Naive thymus-derived CD8-positive, alpha-beta T cell (primary cell): ENCODE results near the gene S100A1. TPM values are rescaled to one million over a fixed set of nuclear protein-coding genes. Genes with fewer than 3 reads are reported as not detected.

ENCODE experiments used
- ATAC-seq, 2 donors: fragments of 150-1000 bp; cut with Tn5 transposase in 1 of 2; sonication (Bioruptor Pico), chemical (Tn5 transposase) in 1 of 2; 1 replicate in 1 of 2; 2 replicates in 1 of 2; pipeline ENCODE4 v1.10.0; 2021; ENCODE audit warnings: mild to moderate bottlenecking in 2 of 2, moderate library complexity in 2 of 2
- POLR2A ChIA-PET: fragments of 350-600 bp; sonication (Branson Sonifier 250); formaldehyde crosslinking; loops from one replicate; lab custom pipeline; 2021; ENCODE audit warnings: antibody characterized with exemption; lab: Charles Lee
- DNase-seq, 10 donors: peaks; one replicate each; pipeline versions ENCODE4 v3.0.0 to v3.0.0-alpha.2; 2020 to 2022
- H3K27ac Mint-ChIP-seq, 10 donors: one replicate each; pipeline ENCODE4 v1.8.0; 2020 to 2022; ENCODE audit warnings: mild to moderate bottlenecking in 10 of 10, mixed read lengths in 10 of 10, moderate library complexity in 4 of 10, inconsistent platforms in 1 of 10
- H3K27me3 Mint-ChIP-seq, 5 donors: one replicate each; pipeline ENCODE4 v1.8.0; 2021 to 2022; ENCODE audit warnings: mixed read lengths in 5 of 5
- H3K36me3 Mint-ChIP-seq, 3 donors: one replicate each; pipeline ENCODE4 v1.8.0; 2020 to 2022; ENCODE audit warnings: mixed read lengths in 3 of 3, mild to moderate bottlenecking in 2 of 3, inconsistent platforms in 1 of 3
- H3K4me1 Mint-ChIP-seq, 4 donors: one replicate each; pipeline ENCODE4 v1.8.0; 2021 to 2022; ENCODE audit warnings: mixed read lengths in 4 of 4
- H3K4me3 Mint-ChIP-seq, 10 donors: one replicate each; pipeline ENCODE4 v1.8.0; 2020 to 2022; ENCODE audit warnings: mild to moderate bottlenecking in 10 of 10, mixed read lengths in 10 of 10, moderate library complexity in 6 of 10, inconsistent platforms in 1 of 10
- H3K9me3 Mint-ChIP-seq, 9 donors: one replicate each; pipeline ENCODE4 v1.8.0; 2020 to 2022; ENCODE audit warnings: mixed read lengths in 9 of 9, mild to moderate bottlenecking in 3 of 9, inconsistent platforms in 1 of 9, moderate library complexity in 1 of 9
- polyA plus RNA-seq, 3 donors: library from polyadenylated mRNA; unstranded; fragments of 300-500 nt; fragmentation: Illumina TruSeq; gene quantifications; one replicate each; pipeline ENCODE4 v1.2.3, GENCODE V29; 2021
- total RNA-seq, 8 experiments: library from RNA in 2 of 8; stranded (reverse) in 2 of 8; gene quantifications; one replicate each; pipeline ENCODE4 v1.2.3 and lab custom pipeline; 2021 to 2026

Gene S100A1
- total and polyA plus RNA-seq, 5 experiments from 2014 or later, result not detected

GRCh38 chr1:153649863-153650235, 21.6 kb downstream of the S100A1 start:
- Mint-ChIP-seq H3K4me3 (peak overlapping the region; percentile 61 to 91 (median 83)), H3K27me3 (no peaks in the 10 kb centered on the region), H3K27ac (peak overlapping the region; percentile 71 to 97 (median 94)), H3K9me3 (no peaks in the 10 kb centered on the region), H3K4me1 (peaks cover 32 to 58% (median 55%) of the 10 kb centered on the region in 4 donors), H3K36me3 (peaks cover 8 to 26% (median 13%) of the 10 kb centered on the region in 3 donors)
- no peak for DNase-seq
- peak; percentile 42 to 45 for ATAC-seq
- POLR2A ChIA-PET, result interaction anchor here (0.7 to 10.4 kb wide), 8 partner anchors 9 to 114 kb away, joined by 3 to 85 read pairs (median 10); partner anchors contain the start of genes CHTOP, ILF2, INTS3 and NPR1

GRCh38 chr1:153651771-153652170, 23.5 kb downstream of the S100A1 start:
- no peak overlapping the region for H3K27ac Mint-ChIP-seq
- DNase-seq (no peak), ATAC-seq (no peak)
- H3K36me3 Mint-ChIP-seq, result peaks cover 0 to 7% (median 1%) of the 10 kb centered on the region in 3 donors
- peaks cover 22 to 42% (median 37%) of the 10 kb centered on the region in 4 donors for H3K4me1 Mint-ChIP-seq
- no peaks in the 10 kb centered on the region for H3K9me3 Mint-ChIP-seq
- POLR2A ChIA-PET, result interaction anchor here (0.7 to 10.4 kb wide), 6 partner anchors 8 to 20 kb away, joined by 3 to 85 read pairs (median 4); partner anchors contain the start of genes CHTOP and ILF2
- H3K4me3 Mint-ChIP-seq, result no peak overlapping the region
- no peaks in the 10 kb centered on the region for H3K27me3 Mint-ChIP-seq

- POLR2A ChIA-PET, result interaction anchor here (0.7 to 10.4 kb wide), 5 partner anchors 9 to 1604 kb away, joined by 3 to 85 read pairs (median 3); partner anchors contain the start of genes CHTOP and ILF2
These were observed 24.7 kb downstream of the S100A1 start for GRCh38 chr1:153652805-153653500.

GRCh38 chr1:153655333-153655732, 27.1 kb downstream of the S100A1 start:
- Mint-ChIP-seq H3K36me3 (peaks cover 0 to under 1% (median 0%) of the 10 kb centered on the region in 3 donors), H3K9me3 (no peaks in the 10 kb centered on the region), H3K4me3 (no peak overlapping the region), H3K4me1 (peaks cover 1 to 23% (median 15%) of the 10 kb centered on the region in 4 donors), H3K27ac (peak overlapping the region in 1 of 10 donors; percentile 52), H3K27me3 (no peaks in the 10 kb centered on the region)
- no peak for DNase-seq
- no peak for ATAC-seq
- POLR2A ChIA-PET, result interaction anchor here (1.9 kb wide), 1 partner anchor 21 kb away, joined by 11 read pairs; no protein-coding TSS in a partner anchor

More at GRCh38 chr1:153652805-153653500, 24.7 kb downstream of the S100A1 start:
- DNase-seq, result no peak
- ATAC-seq, result no peak
- H3K27me3 Mint-ChIP-seq, result no peaks in the 10 kb centered on the region
- no peaks in the 10 kb centered on the region for H3K9me3 Mint-ChIP-seq
- no peak overlapping the region for H3K4me3 Mint-ChIP-seq
- peaks cover 14 to 30% (median 26%) of the 10 kb centered on the region in 4 donors for H3K4me1 Mint-ChIP-seq
- H3K27ac Mint-ChIP-seq, result peak overlapping the region in 3 of 10 donors; percentile 7 to 71 (median 56)
- H3K36me3 Mint-ChIP-seq, result no peaks in the 10 kb centered on the region

GRCh38 chr1:153658400-153659174, 30.4 kb downstream of the S100A1 start, which contains the start of gene SNAPIN:
Gene SNAPIN, plus strand, starts transcription at chr1:153658703. Its CDS starts 41 bp downstream, at chr1:153658744.
- Mint-ChIP-seq H3K4me3 (peak within 1 kb of the TSS; percentile 88 to 98 (median 96)), H3K4me1 (peaks cover 0 to 21% (median 12%) of the 10 kb centered on the region in 4 donors)
- DNase-seq, result peak; percentile 81 to 94 (median 86)

GRCh38 chr1:153659175-153659534, 30.9 kb downstream of the S100A1 start:
- no peak for ATAC-seq
- H3K4me1 Mint-ChIP-seq, result peaks cover 0 to 21% (median 12%) of the 10 kb centered on the region in 4 donors
- POLR2A ChIA-PET, result interaction anchor here (0.7 to 2.7 kb wide), 12 partner anchors 8 to 304 kb away, joined by 3 to 34 read pairs (median 6); partner anchors contain the start of genes CHTOP, ILF2, INTS3 and S100A6
- peak overlapping the region; percentile 88 to 97 (median 95) for H3K27ac Mint-ChIP-seq
- peak overlapping the region; percentile 88 to 98 (median 96) for H3K4me3 Mint-ChIP-seq
- peaks cover 0 to 39% (median 11%) of the 10 kb centered on the region in 3 donors for H3K36me3 Mint-ChIP-seq
- DNase-seq, result no peak
- H3K9me3 Mint-ChIP-seq, result no peaks in the 10 kb centered on the region
- no peaks in the 10 kb centered on the region for H3K27me3 Mint-ChIP-seq

More at GRCh38 chr1:153658400-153659174, 30.4 kb downstream of the S100A1 start, which contains the start of gene SNAPIN:
- Mint-ChIP-seq H3K36me3 (peaks cover 0 to 33% (median 9%) of the 10 kb centered on the region in 3 donors), H3K27me3 (no peaks in the 10 kb centered on the region), H3K27ac (peak within 1 kb of the TSS; percentile 88 to 97 (median 95)), H3K9me3 (no peaks in the 10 kb centered on the region)
- ATAC-seq, result peak; percentile 97 to 98
- POLR2A ChIA-PET, result interaction anchor here (0.7 to 2.7 kb wide), 11 partner anchors 8 to 305 kb away, joined by 3 to 34 read pairs (median 6); partner anchors contain the start of genes CHTOP, ILF2, INTS3 and S100A6

GRCh38 chr1:153659656-153660055, 31.4 kb downstream of the S100A1 start:
- Mint-ChIP-seq H3K4me1 (peaks cover 0 to 21% (median 12%) of the 10 kb centered on the region in 4 donors), H3K27ac (peak overlapping the region in 9 of 10 donors; percentile 11 to 96 (median 86)), H3K27me3 (no peaks in the 10 kb centered on the region), H3K9me3 (no peaks in the 10 kb centered on the region), H3K4me3 (peak overlapping the region; percentile 88 to 98 (median 96)), H3K36me3 (peaks cover 0 to 44% (median 13%) of the 10 kb centered on the region in 3 donors)
- no peak for ATAC-seq
- POLR2A ChIA-PET, result interaction anchor here (0.8 to 2.7 kb wide), 8 partner anchors 7 to 124 kb away, joined by 4 to 34 read pairs (median 8); partner anchors contain the start of genes CHTOP, ILF2 and S100A6
- DNase-seq, result no peak

GRCh38 chr1:153661111-153661708, 33.0 kb downstream of the S100A1 start:
- no peak for DNase-seq
- H3K27ac Mint-ChIP-seq, result peak overlapping the region in 6 of 10 donors; percentile 49 to 78 (median 54)
- no peaks in the 10 kb centered on the region for H3K27me3 Mint-ChIP-seq
- peaks cover 0 to 59% (median 18%) of the 10 kb centered on the region in 3 donors for H3K36me3 Mint-ChIP-seq
- H3K4me3 Mint-ChIP-seq, result peak overlapping the region in 7 of 10 donors; percentile 6 to 64 (median 47)
- no peaks in the 10 kb centered on the region for H3K9me3 Mint-ChIP-seq
- ATAC-seq, result no peak
- POLR2A ChIA-PET, result interaction anchor here (0.6 to 1.5 kb wide), 3 partner anchors 13 to 70 kb away, joined by 3 to 7 read pairs (median 4); partner anchors contain the start of gene CHTOP
- H3K4me1 Mint-ChIP-seq, result peaks cover 0 to 20% (median 12%) of the 10 kb centered on the region in 4 donors

GRCh38 chr1:153662269-153662668, 34.0 kb downstream of the S100A1 start:
- H3K27ac Mint-ChIP-seq, result peak overlapping the region in 3 of 10 donors; percentile 1 to 55 (median 20)

GRCh38 chr1:153663211-153663610, 35.0 kb downstream of the S100A1 start:
- ATAC-seq (no peak), DNase-seq (no peak)
- no peaks in the 10 kb centered on the region for H3K27me3 Mint-ChIP-seq
- peaks cover 2 to 79% (median 29%) of the 10 kb centered on the region in 3 donors for H3K36me3 Mint-ChIP-seq
- POLR2A ChIA-PET, result no interaction called here
- H3K4me3 Mint-ChIP-seq, result no peak overlapping the region
- peaks cover 4 to 30% (median 16%) of the 10 kb centered on the region in 4 donors for H3K4me1 Mint-ChIP-seq
- no peaks in the 10 kb centered on the region for H3K9me3 Mint-ChIP-seq
- H3K27ac Mint-ChIP-seq, result no peak overlapping the region

More at GRCh38 chr1:153662269-153662668, 34.0 kb downstream of the S100A1 start:
- peak overlapping the region in 1 of 10 donors; percentile 24 for H3K4me3 Mint-ChIP-seq
- ATAC-seq (no peak), DNase-seq (no peak)
- peaks cover 0 to 70% (median 21%) of the 10 kb centered on the region in 3 donors for H3K36me3 Mint-ChIP-seq
- H3K9me3 Mint-ChIP-seq, result no peaks in the 10 kb centered on the region
- peaks cover 0 to 21% (median 12%) of the 10 kb centered on the region in 4 donors for H3K4me1 Mint-ChIP-seq
- no peaks in the 10 kb centered on the region for H3K27me3 Mint-ChIP-seq
- POLR2A ChIA-PET, result interaction anchor here (0.9 to 1.5 kb wide), 2 partner anchors 9 to 28 kb away, joined by 3 to 7 read pairs; partner anchors contain the start of genes CHTOP and ILF2

GRCh38 chr1:153667439-153667838, 39.2 kb downstream of the S100A1 start:
- Mint-ChIP-seq H3K27ac (peak overlapping the region in 5 of 10 donors; percentile 30 to 81 (median 57)), H3K9me3 (no peaks in the 10 kb centered on the region), H3K4me3 (peak overlapping the region in 2 of 10 donors; percentile 3 to 30), H3K4me1 (peaks cover 6 to 32% (median 22%) of the 10 kb centered on the region in 4 donors), H3K27me3 (no peaks in the 10 kb centered on the region), H3K36me3 (peaks cover 4 to 78% (median 27%) of the 10 kb centered on the region in 3 donors)
- ATAC-seq, result no peak
- POLR2A ChIA-PET, result interaction anchor here (0.8 to 2.0 kb wide), 4 partner anchors 9 to 71 kb away, joined by 3 to 6 read pairs (median 4); partner anchors contain the start of genes CHTOP and SNAPIN
- no peak for DNase-seq
